ENCODE data around the gene CXorf65.

CXorf65 gene

DNA sequence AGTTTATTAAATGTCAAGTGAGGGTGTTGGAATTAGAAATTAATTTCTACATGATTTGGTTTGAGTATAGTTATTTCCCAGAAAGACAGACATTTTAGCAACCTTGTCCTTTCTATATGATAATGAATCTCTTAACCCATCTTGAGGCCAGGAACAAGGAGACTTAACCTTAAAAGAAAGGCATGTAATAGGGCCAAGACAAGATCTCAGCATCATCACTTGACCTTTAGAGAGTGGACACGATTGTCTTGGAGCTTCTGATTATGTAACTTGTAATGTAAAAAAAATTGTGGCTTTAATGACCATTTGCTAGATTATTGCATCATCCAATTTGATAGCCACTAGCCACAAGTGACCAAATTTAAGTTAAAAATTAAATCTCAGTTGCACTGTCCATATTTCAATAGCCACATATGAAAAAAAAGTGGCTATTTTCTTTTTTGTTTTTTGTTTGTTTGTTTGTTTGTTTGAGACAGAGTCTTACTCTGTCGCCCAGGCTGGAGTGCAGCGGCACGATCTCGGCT lies 24.4 kb downstream of the CXorf65 start:
- H3K27ac ChIP-seq, result no peak overlapping the region
- H3K4me1 ChIP-seq, result no peaks in the 10 kb centered on the region
- no peak for TF ChIP-seq CTCF (IDR thresholded peaks at IDR 0.05)
- no peaks in the 10 kb centered on the region for H3K79me2 ChIP-seq
- no peak overlapping the region for H3K4me3 ChIP-seq (ENCODE audit: low read depth, low read length)
- H3K9ac ChIP-seq, result no peak overlapping the region
- H3K9me3 ChIP-seq (ENCODE audit: control insufficient read depth, low read length), result no peaks in the 10 kb centered on the region
- H3K27me3 ChIP-seq (ENCODE audit: control insufficient read depth, insufficient read depth, low read length), result no peaks in the 10 kb centered on the region
- no peak overlapping the region for H2AFZ ChIP-seq
- H3K4me2 ChIP-seq (ENCODE audit: low read length), result no peak overlapping the region
- H3K36me3 ChIP-seq (ENCODE audit: control insufficient read depth, insufficient read depth, low read length), result no peaks in the 10 kb centered on the region

- H2AFZ ChIP-seq, result no peak overlapping the region
- H3K4me3 ChIP-seq (ENCODE audit: low read depth, low read length), result no peak overlapping the region
- H3K4me1 ChIP-seq, result no peaks in the 10 kb centered on the region
- H3K27ac ChIP-seq, result no peak overlapping the region
- no peak overlapping the region for H3K9ac ChIP-seq
- no peak overlapping the region for H3K4me2 ChIP-seq (ENCODE audit: low read length)
- H3K27me3 ChIP-seq (ENCODE audit: control insufficient read depth, insufficient read depth, low read length), result no peaks in the 10 kb centered on the region
- no peaks in the 10 kb centered on the region for H3K36me3 ChIP-seq (ENCODE audit: control insufficient read depth, insufficient read depth, low read length)
- no peak for TF ChIP-seq CTCF (IDR thresholded peaks at IDR 0.05)
- H3K79me2 ChIP-seq, result no peaks in the 10 kb centered on the region
- H3K9me3 ChIP-seq (ENCODE audit: control insufficient read depth, low read length), result no peaks in the 10 kb centered on the region
Observed at GRCh38 chrX:71081330-71082123, 25.0 kb downstream of the CXorf65 start.

DNA sequence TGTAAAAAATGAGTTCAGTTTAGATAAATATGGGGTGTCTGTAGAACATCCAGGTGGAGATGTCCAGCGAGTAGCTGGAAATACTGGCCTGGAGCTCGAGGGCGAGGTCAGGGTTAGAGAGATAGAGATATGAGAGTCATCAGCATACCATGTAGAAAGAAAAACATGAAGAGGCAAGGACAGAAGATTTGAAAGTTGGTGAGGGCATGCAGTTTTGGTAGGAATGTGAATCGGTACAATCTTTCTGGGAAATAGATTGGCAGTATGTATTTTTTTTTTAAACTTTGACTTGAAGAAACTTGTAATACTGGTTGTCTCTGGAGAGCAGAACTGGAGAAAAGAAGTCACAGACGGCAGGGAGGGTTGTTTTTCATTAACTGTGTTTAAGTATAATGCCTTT lies 36.0 kb downstream of the CXorf65 start:
- TF ChIP-seq CTCF (IDR thresholded peaks at IDR 0.05), result no peak
- Histone ChIP-seq H3K4me3 (ENCODE audit: low read depth, low read length) (no peak overlapping the region), H3K27ac (no peak overlapping the region), H3K4me1 (no peaks in the 10 kb centered on the region), H3K4me2 (ENCODE audit: low read length) (no peak overlapping the region), H3K9ac (no peak overlapping the region), H2AFZ (no peak overlapping the region), H3K36me3 (ENCODE audit: control insufficient read depth, insufficient read depth, low read length) (no peaks in the 10 kb centered on the region), H3K9me3 (ENCODE audit: control insufficient read depth, low read length) (no peaks in the 10 kb centered on the region), H3K79me2 (peaks cover 3% of the 10 kb centered on the region), H3K27me3 (ENCODE audit: control insufficient read depth, insufficient read depth, low read length) (no peaks in the 10 kb centered on the region)

DNA sequence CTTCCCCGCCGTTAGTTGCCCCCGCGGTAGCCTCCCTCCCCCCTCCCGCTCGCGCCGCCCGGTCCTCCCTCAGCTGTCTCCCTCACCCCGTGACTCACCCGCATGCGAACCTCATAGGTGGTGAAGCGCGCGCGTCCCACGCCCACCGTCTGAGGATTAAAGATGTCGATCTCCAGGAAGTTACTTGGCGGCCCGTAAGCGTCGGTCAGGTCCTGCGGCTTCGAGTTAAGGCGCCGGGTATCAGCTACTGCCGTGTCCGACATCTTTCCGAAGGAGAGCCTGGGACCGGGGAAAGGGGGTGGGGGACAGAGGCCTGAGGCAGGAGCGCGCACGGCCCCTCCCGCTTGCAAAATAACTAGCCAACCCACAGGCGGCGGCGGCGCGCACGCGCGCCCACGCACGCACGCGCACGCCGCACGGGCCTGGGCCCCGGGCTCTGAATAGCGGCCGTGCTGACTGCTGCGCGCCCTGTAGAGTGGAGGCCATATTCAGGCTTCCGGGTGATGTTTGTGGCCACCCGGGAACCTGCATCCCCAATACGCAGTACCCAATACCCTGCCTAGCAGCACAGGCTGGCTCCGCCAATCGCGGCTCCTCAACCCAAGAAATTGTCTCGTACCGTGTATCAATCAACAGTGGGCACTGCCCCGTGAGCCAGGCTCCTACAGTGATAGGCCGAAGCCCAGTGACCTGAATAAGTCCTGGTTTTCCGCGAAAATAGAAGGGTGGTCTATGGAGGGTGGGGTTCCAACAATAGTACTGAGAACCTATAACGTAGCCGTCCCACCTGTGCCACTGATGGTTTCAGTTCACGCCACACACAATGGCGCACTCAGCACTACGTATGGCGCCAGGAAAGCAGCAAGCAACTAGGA lies 38.3 kb downstream of the CXorf65 start, which contains the start of gene SNX12:
SNX12 (minus strand) TSS at position 291 of the 875 bp plus-strand sequence; CDS start at position 263, 28 bp downstream.
- H3K9me3 ChIP-seq (ENCODE audit: control insufficient read depth, low read length), result no peaks in the 10 kb centered on the region
- peaks cover 4% of the 10 kb centered on the region for H3K4me1 ChIP-seq
- H3K4me2 ChIP-seq (ENCODE audit: low read length), result peak within 1 kb of the TSS; percentile 82
- peak within 1 kb of the TSS; percentile 95 for H2AFZ ChIP-seq
- H3K4me3 ChIP-seq (ENCODE audit: low read depth, low read length), result peak within 1 kb of the TSS; percentile 76
- no peaks in the 10 kb centered on the region for H3K36me3 ChIP-seq (ENCODE audit: control insufficient read depth, insufficient read depth, low read length)
- H3K27ac ChIP-seq, result peak within 1 kb of the TSS; percentile 87
- H3K27me3 ChIP-seq (ENCODE audit: control insufficient read depth, insufficient read depth, low read length), result no peaks in the 10 kb centered on the region
- peaks cover 5% of the 10 kb centered on the region for H3K79me2 ChIP-seq
- peak within 1 kb of the TSS; percentile 67 for H3K9ac ChIP-seq
- TF ChIP-seq CTCF (IDR thresholded peaks at IDR 0.05), result no peak
